ENCODE results near the gene NCF4.

Gene NCF4

GRCh38 chr22:36924151-36924698 lies 63.4 kb downstream of the NCF4 start:
- no peak for DNase-seq

GRCh38 chr22:36925388-36926290 lies 64.8 kb downstream of the NCF4 start:
- no peak for DNase-seq

- no peak for DNase-seq
Measured at GRCh38 chr22:36926309-36926708, 65.5 kb downstream of the NCF4 start.

GRCh38 chr22:36926721-36927435 lies 66.1 kb downstream of the NCF4 start:
- no peak for DNase-seq
